Stimulated activated CD8-positive, alpha-beta memory T cell treated with anti-CD3 and anti-CD28 coated beads, Interleukin-2, amount 100 ng/mL, for 1 hour (primary cell): ENCODE results near the gene BAX.
A peak's percentile ranks its signal among the peaks of the same experiment; 100 is the strongest.

Source experiments
- DNase-seq, 2 donors: peaks; one replicate each; pipeline ENCODE4 v3.0.0-alpha.2; 2020; ENCODE audit warnings: low read depth in 2 of 2

Gene BAX

DNA sequence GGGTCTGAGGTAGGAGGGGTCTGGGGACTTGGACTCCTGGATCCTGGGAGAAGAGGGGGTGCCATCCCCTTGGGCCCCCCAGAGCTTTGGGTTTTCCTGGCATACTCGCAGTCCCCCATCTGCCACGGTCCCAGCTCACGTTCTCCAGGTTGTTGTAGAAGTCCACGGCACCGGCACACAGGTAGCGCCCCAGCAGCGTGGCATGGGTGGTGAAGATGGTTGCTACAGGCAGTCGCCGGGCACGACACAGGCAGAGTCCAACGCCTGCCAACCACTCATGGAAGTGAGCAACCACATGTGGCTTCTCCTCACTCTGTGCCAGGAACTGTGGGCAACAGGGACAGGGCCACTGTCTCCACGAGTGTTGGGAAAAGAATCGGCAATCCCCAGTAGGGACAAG is 31.0 kb downstream of the BAX start:
- DNase-seq: no peak

GRCh38 chr19:48986211-48986610 is 31.5 kb downstream of the BAX start:
- no peak for DNase-seq

DNA sequence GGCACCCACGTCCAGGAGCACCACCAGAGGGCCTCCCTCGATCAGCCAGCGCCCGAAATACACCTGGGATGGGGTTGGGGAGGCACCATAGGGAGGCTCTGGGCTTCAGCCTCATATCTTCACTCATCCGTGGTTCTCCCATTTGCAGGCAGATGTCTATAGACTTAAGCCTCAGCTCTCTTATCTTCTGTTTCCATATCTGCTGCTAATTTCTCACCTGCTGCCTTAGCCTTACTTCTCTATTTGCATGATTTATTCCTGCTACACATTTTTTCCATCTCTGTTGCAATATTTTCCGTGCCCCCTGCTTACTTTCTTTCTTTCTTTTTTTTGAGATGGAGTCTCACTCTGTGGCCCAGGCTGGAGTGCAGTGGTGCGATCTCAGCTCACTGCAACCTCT is 32.6 kb downstream of the BAX start:
- DNase-seq: no peak

DNA sequence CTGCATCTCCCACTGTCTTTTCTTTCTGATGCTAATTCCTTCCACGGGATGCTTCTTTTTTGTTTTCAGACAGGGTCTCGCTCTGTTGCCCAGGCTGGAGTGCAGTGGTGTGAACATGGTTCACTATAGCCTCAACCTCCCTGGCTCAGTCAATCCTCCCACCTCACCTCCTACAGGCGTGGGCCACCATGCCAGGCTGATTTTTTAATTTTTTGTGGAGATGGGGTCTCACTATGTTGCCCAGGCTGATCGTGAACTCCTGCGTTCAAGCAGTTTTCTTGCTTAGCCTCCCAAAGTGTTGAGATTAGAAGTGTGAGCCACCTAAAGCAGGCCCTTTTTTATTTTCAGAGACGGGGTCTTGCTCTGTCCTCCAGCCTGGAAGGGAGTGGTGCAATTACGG is 33.6 kb downstream of the BAX start:
- no peak for DNase-seq

- no peak for DNase-seq
Measured at GRCh38 chr19:48988860-48989259, 34.2 kb downstream of the BAX start.

- no peak for DNase-seq
Measured at GRCh38 chr19:48989701-48990291, 35.1 kb downstream of the BAX start.

DNA sequence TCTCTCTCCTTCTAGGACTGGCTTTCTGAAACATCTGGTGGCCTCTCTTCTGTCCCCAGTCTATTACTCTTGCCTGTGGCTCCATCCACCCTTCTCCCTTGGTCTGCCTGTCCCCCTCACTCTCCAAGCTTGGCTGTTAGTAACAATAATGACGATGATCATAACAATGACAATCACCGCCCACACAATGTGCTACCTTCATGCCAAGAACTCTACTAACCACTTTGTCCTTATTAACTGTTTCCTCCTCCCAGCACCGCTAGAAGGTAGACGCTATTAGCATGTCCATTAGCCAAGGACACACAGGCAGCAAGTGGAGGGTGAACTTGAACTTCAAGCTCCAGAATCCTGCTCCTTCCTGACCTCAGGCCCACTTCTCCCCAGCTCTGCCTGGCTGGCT is 35.7 kb downstream of the BAX start:
- DNase-seq: no peak

DNA sequence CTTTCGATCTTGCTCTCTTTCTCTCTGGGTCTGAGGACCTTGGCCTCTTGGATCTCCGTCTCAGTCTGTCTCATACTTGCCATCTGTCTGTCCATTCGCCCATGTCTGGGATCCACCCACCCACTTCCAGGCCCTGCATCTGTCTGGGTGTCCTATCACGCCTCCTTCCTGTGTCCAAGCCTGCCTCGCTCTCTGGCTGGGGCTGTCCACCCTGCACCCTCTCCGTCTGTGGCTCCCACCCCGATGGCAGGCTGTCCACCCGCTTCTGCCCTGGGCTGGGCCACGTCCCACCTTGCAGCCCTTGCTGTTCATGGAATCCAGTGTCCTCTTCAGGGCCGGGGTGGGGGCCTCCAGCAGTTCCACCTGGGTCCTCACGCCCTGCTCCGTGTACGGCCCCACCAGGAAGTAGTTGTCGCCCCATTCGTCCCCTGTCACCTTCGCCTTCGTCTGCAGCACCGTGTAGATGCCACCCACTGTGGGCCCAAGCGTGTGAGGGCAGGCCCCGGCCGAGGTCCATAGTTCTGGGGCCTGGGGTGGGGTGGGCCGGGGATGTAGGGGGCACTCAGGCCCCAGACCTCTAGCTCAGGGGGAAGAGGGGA is 36.4 kb downstream of the BAX start:
- no peak for DNase-seq

DNA sequence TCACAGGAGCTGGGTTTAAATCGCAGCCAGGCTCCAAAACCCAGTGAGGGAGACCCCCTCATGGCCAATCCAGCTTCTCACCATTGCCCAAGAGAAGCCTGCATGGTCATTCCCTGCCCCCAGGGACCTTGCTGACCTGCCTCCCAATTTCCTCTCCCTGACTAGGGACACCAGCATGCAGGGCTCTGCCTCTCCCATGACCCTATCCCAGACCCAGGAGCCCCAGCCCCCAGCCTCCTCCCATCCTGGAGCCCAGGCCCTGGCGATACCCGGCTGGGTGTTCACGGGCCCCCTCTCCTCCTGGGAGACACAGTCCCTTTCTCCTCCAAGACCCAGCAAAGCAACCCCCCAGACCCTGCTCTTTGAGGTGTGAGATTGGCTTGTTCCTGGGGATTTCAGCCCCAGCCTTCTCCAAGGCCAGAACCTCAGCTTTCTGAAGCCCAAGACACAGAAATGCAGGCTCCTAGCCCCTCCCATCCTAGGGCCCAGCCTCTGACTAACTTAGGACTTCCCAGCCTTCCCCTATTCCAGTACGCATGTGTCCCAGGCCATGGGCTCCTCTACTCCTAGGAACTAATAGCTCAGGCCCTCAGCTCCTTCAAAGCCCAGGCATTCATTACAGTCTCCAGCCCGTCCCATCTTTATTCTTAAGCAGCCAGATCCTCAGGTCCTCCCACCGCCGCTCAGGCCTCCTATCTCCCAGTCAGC is 37.4 kb downstream of the BAX start:
- no peak for DNase-seq

- DNase-seq: no peak
Measured at GRCh38 chr19:48992581-48993174, 38.0 kb downstream of the BAX start.

DNA sequence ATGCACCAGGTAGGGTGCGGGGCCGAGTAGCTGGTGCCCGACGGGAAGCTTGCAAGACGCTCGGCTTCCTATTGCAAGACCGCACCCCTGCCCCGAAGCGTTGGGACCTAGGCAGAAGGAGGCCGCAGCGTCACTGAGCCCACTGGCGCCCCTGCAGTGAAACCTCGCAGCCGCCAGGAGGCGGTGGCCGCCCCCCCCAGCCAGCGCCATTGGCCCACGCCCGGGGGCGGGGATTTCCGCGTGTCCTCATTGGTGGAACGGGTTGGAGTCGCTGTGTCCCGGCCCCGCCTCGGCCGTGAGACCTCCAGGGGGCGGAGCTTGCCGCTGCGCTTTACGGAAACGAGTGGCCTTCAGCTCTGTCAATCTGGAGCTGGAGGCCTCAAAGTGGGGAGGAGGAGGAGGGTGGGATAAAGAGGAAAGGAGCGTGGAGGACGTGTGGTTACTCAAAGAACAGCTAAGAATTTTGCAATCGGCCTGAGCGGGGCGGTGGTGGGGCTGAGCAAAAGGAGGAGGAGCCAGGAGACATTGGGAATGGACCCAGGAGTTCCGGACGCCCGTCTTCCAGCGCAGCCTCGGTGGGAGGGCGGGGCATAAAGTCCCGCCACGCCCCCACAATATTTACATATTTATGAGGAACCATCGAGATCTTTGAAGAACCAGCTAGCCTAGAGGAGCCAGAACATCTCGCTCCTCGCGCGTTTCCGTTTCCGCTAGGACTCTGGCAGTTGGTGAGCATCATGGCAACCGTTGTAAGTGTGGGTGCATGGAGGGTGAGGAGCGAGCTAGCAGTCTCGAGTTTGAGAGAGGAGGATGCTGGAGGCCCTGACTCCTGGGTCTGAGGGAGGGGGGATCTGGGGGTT is 38.7 kb downstream of the BAX start, which contains the start of the genes GYS1 and RUVBL2:
Gene GYS1, minus strand, starts transcription at position 135 of the 860 bp plus-strand sequence. CDS start 197 bp downstream, outside the sequence.
Gene RUVBL2, plus strand, starts transcription at position 713 of the 860 bp plus-strand sequence. Its CDS starts 25 bp downstream, at position 738.
- DNase-seq: peak; percentile 98

- no peak for DNase-seq
Measured at GRCh38 chr19:48994035-48994386, 39.3 kb downstream of the BAX start.

- DNase-seq: no peak
Measured at GRCh38 chr19:48997972-48998371, 43.3 kb downstream of the BAX start.

- peak; percentile 33 to 41 for DNase-seq
Measured at GRCh38 chr19:48999481-49000325, 45.0 kb downstream of the BAX start.

DNA sequence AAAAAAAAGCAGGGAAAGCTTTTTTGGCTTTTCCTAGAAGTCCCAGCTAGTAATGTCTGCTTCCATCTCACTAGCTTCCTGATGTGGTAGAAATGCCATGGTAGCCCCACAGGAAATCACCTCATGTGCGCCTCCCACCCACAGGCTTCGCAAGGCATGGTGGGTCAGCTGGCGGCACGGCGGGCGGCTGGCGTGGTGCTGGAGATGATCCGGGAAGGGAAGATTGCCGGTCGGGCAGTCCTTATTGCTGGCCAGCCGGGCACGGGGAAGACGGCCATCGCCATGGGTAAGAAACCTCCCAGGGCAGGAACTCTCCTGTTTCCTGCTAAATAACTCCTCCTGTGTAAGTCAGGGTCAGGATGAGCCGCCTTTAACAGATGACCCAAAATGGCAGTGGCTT is 49.5 kb downstream of the BAX start:
- no peak for DNase-seq

DNA sequence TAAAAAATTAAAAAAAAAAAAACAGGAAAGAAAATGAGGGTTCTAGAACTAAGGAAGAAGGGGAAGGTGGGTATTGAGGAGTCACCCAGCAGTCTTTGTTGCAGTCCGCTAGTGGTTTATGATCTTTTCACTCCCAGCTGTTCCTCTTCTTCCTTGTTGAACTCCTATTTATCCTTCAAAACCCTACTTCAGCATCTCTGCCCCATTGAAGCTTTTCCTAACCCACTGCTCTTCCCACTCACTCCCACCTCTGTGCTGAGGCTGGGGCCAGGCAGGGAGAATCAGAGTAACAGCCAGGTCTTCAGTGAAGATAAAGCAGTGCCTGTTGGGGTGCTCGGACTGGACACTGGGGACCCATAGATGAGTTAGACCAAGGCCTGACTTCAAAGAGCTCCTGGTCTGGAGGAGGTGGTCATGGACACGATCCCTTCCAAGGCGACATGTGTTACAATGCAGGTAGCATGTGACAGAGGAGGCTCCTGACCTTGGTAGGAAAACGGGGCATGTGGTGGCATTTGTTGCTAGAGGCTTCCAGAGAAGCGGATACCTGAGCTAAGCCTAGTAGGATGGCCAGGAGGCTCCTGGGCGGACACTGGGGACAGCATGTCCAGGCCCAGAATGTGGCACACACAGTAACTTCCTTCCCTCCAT is 50.4 kb downstream of the BAX start:
- DNase-seq: no peak

DNA sequence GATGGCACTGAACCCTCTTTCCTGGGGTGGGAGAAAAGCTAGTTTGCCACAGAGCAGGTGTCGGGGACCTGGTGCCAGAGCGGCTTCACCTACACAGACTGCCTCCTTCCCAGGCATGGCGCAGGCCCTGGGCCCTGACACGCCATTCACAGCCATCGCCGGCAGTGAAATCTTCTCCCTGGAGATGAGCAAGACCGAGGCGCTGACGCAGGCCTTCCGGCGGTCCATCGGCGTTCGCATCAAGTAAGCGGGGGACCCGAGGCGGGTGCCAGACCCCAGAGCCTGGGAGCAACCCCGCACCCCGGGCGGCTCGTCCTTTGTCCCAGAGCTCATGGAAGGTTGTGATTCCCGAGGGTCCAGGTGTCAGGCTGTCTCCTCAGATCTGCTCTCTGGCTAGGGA is 52.2 kb downstream of the BAX start:
- no peak for DNase-seq

DNA sequence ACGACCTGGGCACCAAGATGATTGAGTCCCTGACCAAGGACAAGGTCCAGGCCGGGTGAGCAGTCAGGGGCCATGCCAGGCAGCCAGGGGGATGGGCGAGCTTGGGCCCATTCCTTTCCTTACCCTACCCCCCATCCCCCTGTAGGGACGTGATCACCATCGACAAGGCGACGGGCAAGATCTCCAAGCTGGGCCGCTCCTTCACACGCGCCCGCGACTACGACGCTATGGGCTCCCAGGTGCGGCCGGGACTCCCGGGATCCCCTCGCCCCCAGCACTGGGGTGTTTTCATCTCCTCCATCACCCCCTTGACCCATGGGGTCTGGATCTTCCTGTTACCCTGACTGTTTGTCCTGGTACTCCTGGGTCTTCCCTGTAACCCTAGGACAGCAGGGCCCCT is 55.2 kb downstream of the BAX start:
- DNase-seq: no peak

- no peak for DNase-seq
Measured at GRCh38 chr19:49010453-49010852, 55.8 kb downstream of the BAX start.

DNA sequence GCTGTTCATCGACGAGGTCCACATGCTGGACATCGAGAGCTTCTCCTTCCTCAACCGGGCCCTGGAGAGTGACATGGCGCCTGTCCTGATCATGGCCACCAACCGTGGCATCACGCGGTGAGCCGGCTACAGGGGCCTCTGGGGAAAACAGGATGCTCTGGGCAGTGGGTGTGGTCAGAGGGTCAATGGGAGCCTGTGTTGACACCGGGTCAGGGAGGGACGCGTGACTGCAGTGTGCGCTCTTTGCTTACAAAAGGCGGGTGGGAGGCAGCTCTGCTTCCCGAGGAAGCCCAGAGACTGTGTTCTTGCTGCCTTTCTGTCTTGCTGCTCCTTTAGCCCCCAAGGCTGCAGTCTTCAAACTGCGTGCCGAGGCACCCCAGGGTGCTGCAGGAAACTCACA is 56.5 kb downstream of the BAX start:
- DNase-seq: no peak
